HepG2 (cell line): ENCODE measurements around the gene TALDO1. TPM values are rescaled to one million over a fixed set of nuclear protein-coding genes. Genes with fewer than 3 reads are reported as not detected.
A peak's percentile ranks its signal among the peaks of the same experiment; 100 is the strongest.

Experiments used
- ATAC-seq: fragments of 200-7000 bp; cut with Tn5 transposase; 3 replicates; pipeline ENCODE4 v1.9.1; 2020; ENCODE audit warnings: mild to moderate bottlenecking, moderate library complexity
- BruUV-seq: library from RNA; stranded (reverse); fragments of 400-500 nt; replicated peaks from 2 replicates; lab custom pipeline; 2021; lab: Mats Ljungman, UMichigan
- CTCF ChIA-PET: fragments of 300-600 bp; formaldehyde crosslinking; extraction: SDS; loops from one replicate; lab custom pipeline; 2021; ENCODE audit warnings: low total read pairs, inconsistent platforms, low intra/inter-chr PET ratio; lab: Yijun Ruan, JAX
- POLR2A ChIA-PET: fragments of 350-600 bp; sonication (Branson Sonifier 250); formaldehyde crosslinking; loops from one replicate; lab custom pipeline; 2020; ENCODE audit warnings: antibody characterized with exemption, inconsistent platforms; lab: Yijun Ruan, JAX
- DNase-seq: peaks from one replicate; pipeline ENCODE4 v3.0.0-alpha.2; 2015; ENCODE audit warnings: low spot score
- FAIRE-seq: peaks from 3 replicates; lab custom pipeline; 2011; peaks lifted over from hg19 to GRCh38; lab: Jason Lieb, UNC
- H2AFZ ChIP-seq: one replicate; pipeline ENCODE4 v1.6.1; 2011; ENCODE audit warnings: low read length, inconsistent platforms
- H3K27ac ChIP-seq: fragments of 300-600 bp; 3 replicates; pipeline ENCODE4 v1.8.0; 2011; ENCODE audit warnings: mixed run types, mild to moderate bottlenecking, mixed read lengths, low read length, inconsistent platforms; ENCODE audit not compliant: insufficient read depth; ENCODE audit errors: extremely low read length
- H3K27me3 ChIP-seq, 2 experiments: fragments of 200-600 bp in 1 of 2; 2 replicates in 1 of 2; 3 replicates in 1 of 2; pipeline versions ENCODE4 v1.6.0 to v1.8.0; 2011; ENCODE audit warnings: low read length in 2 of 2, mild to moderate bottlenecking in 2 of 2, moderate library complexity in 2 of 2, inconsistent platforms in 1 of 2; ENCODE audit not compliant: insufficient read depth in 2 of 2, control insufficient read depth in 1 of 2
- H3K36me3 ChIP-seq, 2 experiments: fragments of 200-600 bp in 1 of 2; replicated peaks in 1 of 2; 2 replicates in 1 of 2; 3 replicates in 1 of 2; pipeline versions ENCODE4 v1.5.1 to v1.8.0; 2011; ENCODE audit warnings: low read length in 2 of 2, inconsistent platforms in 1 of 2; ENCODE audit not compliant: insufficient read depth in 2 of 2, control insufficient read depth in 1 of 2
- H3K4me1 ChIP-seq: 2 replicates; pipeline ENCODE4 v1.5.1; 2012; ENCODE audit warnings: low read length, inconsistent platforms; ENCODE audit not compliant: insufficient read depth
- H3K4me2 ChIP-seq: 2 replicates; pipeline ENCODE4 v1.6.0; 2011; ENCODE audit warnings: low read depth, low read length, inconsistent platforms
- H3K4me3 ChIP-seq, 3 experiments: fragments of 200-600 bp in 1 of 3; sonication (generic), shearing (Covaris generic) in 1 of 3; replicated peaks in 1 of 3; 2 replicates each; pipeline ENCODE4 v1.5.1; 2011 to 2016; ENCODE audit warnings: low read length in 3 of 3, inconsistent platforms in 2 of 3, low read depth in 2 of 3, mild to moderate bottlenecking in 2 of 3, control low read depth in 1 of 3, mixed read lengths in 1 of 3; ENCODE audit not compliant: insufficient read depth in 1 of 3
- H3K79me2 ChIP-seq: one replicate; pipeline ENCODE4 v1.6.1; 2011; ENCODE audit warnings: low read length, inconsistent platforms; ENCODE audit not compliant: insufficient read depth
- H3K9ac ChIP-seq: 2 replicates; pipeline ENCODE4 v1.6.0; 2011; ENCODE audit warnings: mild to moderate bottlenecking, low read depth, low read length, inconsistent platforms; ENCODE audit not compliant: insufficient read depth
- H3K9me3 ChIP-seq: 2 replicates; pipeline ENCODE4 v1.5.1; 2012; ENCODE audit warnings: mild to moderate bottlenecking, low read length
- H4K20me1 ChIP-seq: 2 replicates; pipeline ENCODE4 v1.6.0; 2011; ENCODE audit warnings: inconsistent platforms, mild to moderate bottlenecking, low read length, moderate library complexity; ENCODE audit not compliant: insufficient read depth
- AGO1 ChIP-seq: fragments of 200-400 bp; formaldehyde crosslinking; IDR thresholded peaks from 2 replicates; pipeline ENCODE4 v1.6.1; 2017; ENCODE audit warnings: mild to moderate bottlenecking, low read depth, low read length, moderate library complexity; ENCODE audit not compliant: poor library complexity, severe bottlenecking
- AGO2 ChIP-seq: fragments of 200-400 bp; formaldehyde crosslinking; optimal IDR thresholded peaks from 2 replicates; pipeline ENCODE3; 2017; ENCODE audit warnings: mild to moderate bottlenecking, low read depth, low read length, moderate library complexity
- LCORL ChIP-seq, 2 experiments: fragments of 450-650 bp in 1 of 2; sonication (generic) in 1 of 2; formaldehyde crosslinking in 1 of 2; IDR thresholded peaks; 2 replicates each; pipeline versions ENCODE4 v1.5.0 to v1.6.1; 2017 to 2020; ENCODE audit warnings: antibody characterized with exemption in 1 of 2, missing genetic modification reagents in 1 of 2
- POLR2AphosphoS5 ChIP-seq: IDR thresholded peaks from 2 replicates; pipeline ENCODE4 v1.6.1; 2012; ENCODE audit warnings: low read depth, low read length
- REL ChIP-seq: sonication (generic); formaldehyde crosslinking; conservative IDR thresholded peaks from 2 replicates; pipeline ENCODE4 v1.8.0; 2022; ENCODE audit warnings: mild to moderate bottlenecking, missing genetic modification reagents, moderate library complexity
- SALL2 ChIP-seq: sonication (generic); formaldehyde crosslinking; IDR thresholded peaks from 2 replicates; pipeline ENCODE4 v1.8.1; 2023; ENCODE audit warnings: mild to moderate bottlenecking, missing genetic modification reagents, inconsistent platforms
- SIX1 ChIP-seq: sonication (generic); formaldehyde crosslinking; IDR thresholded peaks from 2 replicates; pipeline ENCODE4 v1.4.0; 2020; ENCODE audit warnings: missing genetic modification reagents, borderline replicate concordance
- TARDBP ChIP-seq: sonication (generic); formaldehyde crosslinking; IDR thresholded peaks from 2 replicates; pipeline ENCODE4 v1.8.0; 2022; ENCODE audit warnings: mild to moderate bottlenecking, missing genetic modification reagents
- XBP1 ChIP-seq: sonication (generic); formaldehyde crosslinking; IDR thresholded peaks from 2 replicates; pipeline ENCODE4 v1.5.0; 2020; ENCODE audit warnings: missing genetic modification reagents
- ZNF431 ChIP-seq: sonication (generic); formaldehyde crosslinking; IDR thresholded peaks from 2 replicates; pipeline ENCODE4 v1.9.0; 2022; ENCODE audit warnings: missing genetic modification reagents, low read depth, mild to moderate bottlenecking, borderline replicate concordance
- ZNF773 ChIP-seq: sonication (generic); formaldehyde crosslinking; IDR thresholded peaks from 2 replicates; pipeline ENCODE4 v1.4.0; 2020; ENCODE audit warnings: missing genetic modification reagents, borderline replicate concordance
- ZSCAN20 ChIP-seq: sonication (generic); formaldehyde crosslinking; IDR thresholded peaks from 2 replicates; pipeline ENCODE4 v1.4.0; 2020; ENCODE audit warnings: missing genetic modification reagents, mild to moderate bottlenecking, borderline replicate concordance
- WGBS: methylation state at CpG from one replicate; pipeline ENCODE4 v1.1.6; 2017; ENCODE audit warnings: low lambda C conversion rate; 5-methylcytosine and 5-hydroxymethylcytosine counted together
- in situ Hi-C: cut with HindIII; loops from 2 replicates; pipeline ENCODE4 v1.10.0; 2017; ENCODE audit warnings: low pct_unique_long_range_greater_than_20kb; ENCODE audit not compliant: extremely low pct_ligation_motif_present
- intact Hi-C: fragments of 100-400 bp; cut with micrococcal nuclease; formaldehyde crosslinking; loops from one replicate; pipeline ENCODE4 v1.10.0; 2022; ENCODE audit not compliant: unreplicated experiment
- polyA plus RNA-seq, 8 experiments: library from polyadenylated mRNA; depleted of rRNA in 3 of 8; stranded (reverse) in 7 of 8; unstranded in 1 of 8; fragments of >200 nt; fragmentation: Illumina TruSeq in 4 of 8; extraction: Trizol in 4 of 8; gene quantifications; 2 replicates each; pipeline versions ENCODE4 v1.2.1 to v1.2.3, GENCODE V29; 2011 to 2016; ENCODE audit warnings: low read depth in 4 of 8, missing spikeins in 1 of 8, mixed read lengths in 1 of 8; ENCODE audit not compliant: insufficient read depth in 1 of 8
- total RNA-seq, 5 experiments: library from RNA; depleted of rRNA; stranded (reverse); fragments of >200 nt; fragmentation: Illumina TruSeq; extraction: Trizol; gene quantifications; 2 replicates each; pipeline ENCODE4 v1.2.3, GENCODE V29; 2016; ENCODE audit warnings: low read depth in 1 of 5
- TF ChIP-seq, protein P1 (sequence below): sonication (generic); formaldehyde crosslinking; IDR thresholded peaks from 2 replicates; pipeline ENCODE4 v1.5.0; 2020; ENCODE audit warnings: mild to moderate bottlenecking, missing genetic modification reagents
- TF ChIP-seq, protein P2 (sequence below): sonication (generic); formaldehyde crosslinking; IDR thresholded peaks from 2 replicates; pipeline ENCODE4 v1.5.1; 2020; ENCODE audit warnings: missing genetic modification reagents, mild to moderate bottlenecking, borderline replicate concordance
- TF ChIP-seq, protein P3 (sequence below): sonication (generic); formaldehyde crosslinking; IDR thresholded peaks from 2 replicates; pipeline ENCODE4 v1.5.0; 2020; ENCODE audit warnings: mild to moderate bottlenecking, missing genetic modification reagents, moderate library complexity
- TF ChIP-seq, protein P4 (sequence below): sonication (generic); formaldehyde crosslinking; IDR thresholded peaks from 2 replicates; pipeline ENCODE4 v1.4.0; 2020; ENCODE audit warnings: missing genetic modification reagents

Gene TALDO1
- total and polyA plus RNA-seq, 2 of the 13 experiments (the other 11 are each of a cell fraction or from before 2014, with no cell fraction given): 107 to 240 TPM

DNA sequence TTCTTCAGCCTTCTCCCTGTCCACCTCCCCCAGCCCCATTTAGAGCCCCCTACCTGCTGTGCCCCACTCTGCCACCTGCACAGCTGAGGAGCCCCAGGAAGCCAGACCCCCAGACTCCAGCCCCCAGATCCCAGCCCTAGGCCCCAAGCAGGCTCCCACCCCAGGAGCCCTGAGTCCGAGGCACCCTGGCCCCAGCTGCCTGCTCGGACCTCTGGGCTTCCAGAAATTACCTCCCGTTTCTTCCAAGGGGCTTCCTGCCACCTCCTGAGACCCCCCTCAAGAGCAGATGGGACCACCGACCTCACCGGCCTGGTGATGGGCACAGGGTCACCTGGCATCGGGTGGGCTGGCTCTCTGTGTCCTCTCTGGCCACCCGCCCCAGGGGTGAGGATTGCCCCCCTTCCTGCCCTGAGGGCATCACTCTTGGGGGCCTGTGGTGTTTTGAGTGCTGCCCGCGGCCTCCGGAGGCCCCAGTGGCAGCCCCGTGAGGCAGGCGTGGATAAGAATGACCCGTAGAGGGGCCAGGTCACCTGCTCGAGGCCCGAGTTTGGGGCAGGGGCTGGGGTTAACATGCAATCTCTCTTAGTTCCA lies 18.3 kb upstream of the TALDO1 start:
- DNase-seq (no peak), FAIRE-seq (no peak), ATAC-seq (peak; percentile 10)
- ChIA-PET POLR2A (interaction anchor here (1.0 to 12.6 kb wide), 8 partner anchors 10 to 167 kb away, joined by 3 to 203 read pairs (median 5); partner anchors contain the start of genes DEAF1, EPS8L2, RPLP2 and TALDO1), CTCF (interaction anchor here (1.1 to 2.3 kb wide), 5 partner anchors 18 to 66 kb away, joined by 4 to 20 read pairs (median 10); partner anchors contain the start of genes DEAF1, TALDO1 and TMEM80)
- peaks cover 45% of the 10 kb centered on the region for H3K4me1 ChIP-seq
- H3K79me2 ChIP-seq: no peaks in the 10 kb centered on the region
- peaks cover 3 to 7% of the 10 kb centered on the region in 2 experiments; a peak in 2 of 5 replicates for H3K27me3 ChIP-seq
- intact Hi-C loops: loop anchor here (1.0 to 2.0 kb wide), 3 partner anchors 22 to 34 kb away; partner anchors contain the start of gene EPS8L2
- peak overlapping the region; percentile 81 for H3K4me2 ChIP-seq
- H4K20me1 ChIP-seq: no peaks in the 10 kb centered on the region; the same call in 1 of the 2 replicates
- in situ Hi-C loops: loop anchor here (5.0 kb wide), 1 partner anchor 72 kb away; no protein-coding TSS in a partner anchor
- peak overlapping the region; percentile 68 for H3K9ac ChIP-seq
- H3K9me3 ChIP-seq: no peaks in the 10 kb centered on the region
- peak overlapping the region; percentile 37 to 70 (median 43) for H3K4me3 ChIP-seq
- 18% methylated on average over 7 of the region's 15 CpGs for WGBS
- BruUV-seq: TSS peak; percentile 95
- H3K36me3 ChIP-seq: peaks cover 12 to 19% of the 10 kb centered on the region in 2 experiments; a peak in 3 of 5 replicates
- peak overlapping the region; percentile 62 for H3K27ac ChIP-seq
- no peak overlapping the region for H2AFZ ChIP-seq
- TF ChIP-seq ZNF773 (CRISPR knock-in tag) (no peak), ZSCAN20 (CRISPR knock-in tag) (no peak), ZNF431 (no peak), AGO1 (peak; percentile 93), TARDBP (CRISPR knock-in tag) (0 out of 2 replicates have a peak, but pooled peaks have one; percentile 12), XBP1 (CRISPR knock-in tag) (no peak), REL (CRISPR knock-in tag) (0 out of 2 replicates have a peak, but pooled peaks have one; percentile 18), SALL2 (0 out of 2 replicates have a peak, but pooled peaks have one; percentile 9), AGO2 (peak; percentile 97), LCORL (IDR thresholded peaks at IDR 0.05) (no peak), LCORL (CRISPR knock-in tag; IDR thresholded peaks at IDR 0.05) (no peak), SIX1 (no peak), POLR2AphosphoS5 (peak; percentile 30; the same call in 1 of the 2 replicates)
- TF ChIP-seq, protein P1, sequence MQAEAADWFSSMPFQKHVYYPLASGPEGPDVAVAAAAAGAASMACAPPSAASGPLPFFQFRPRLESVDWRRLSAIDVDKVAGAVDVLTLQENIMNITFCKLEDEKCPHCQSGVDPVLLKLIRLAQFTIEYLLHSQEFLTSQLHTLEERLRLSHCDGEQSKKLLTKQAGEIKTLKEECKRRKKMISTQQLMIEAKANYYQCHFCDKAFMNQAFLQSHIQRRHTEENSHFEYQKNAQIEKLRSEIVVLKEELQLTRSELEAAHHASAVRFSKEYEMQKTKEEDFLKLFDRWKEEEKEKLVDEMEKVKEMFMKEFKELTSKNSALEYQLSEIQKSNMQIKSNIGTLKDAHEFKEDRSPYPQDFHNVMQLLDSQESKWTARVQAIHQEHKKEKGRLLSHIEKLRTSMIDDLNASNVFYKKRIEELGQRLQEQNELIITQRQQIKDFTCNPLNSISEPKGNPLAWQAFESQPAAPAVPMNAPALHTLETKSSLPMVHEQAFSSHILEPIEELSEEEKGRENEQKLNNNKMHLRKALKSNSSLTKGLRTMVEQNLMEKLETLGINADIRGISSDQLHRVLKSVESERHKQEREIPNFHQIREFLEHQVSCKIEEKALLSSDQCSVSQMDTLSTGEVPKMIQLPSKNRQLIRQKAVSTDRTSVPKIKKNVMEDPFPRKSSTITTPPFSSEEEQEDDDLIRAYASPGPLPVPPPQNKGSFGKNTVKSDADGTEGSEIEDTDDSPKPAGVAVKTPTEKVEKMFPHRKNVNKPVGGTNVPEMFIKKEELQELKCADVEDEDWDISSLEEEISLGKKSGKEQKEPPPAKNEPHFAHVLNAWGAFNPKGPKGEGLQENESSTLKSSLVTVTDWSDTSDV: 0 out of 2 replicates have a peak, but pooled peaks have one; percentile 14
- TF ChIP-seq, protein P2, sequence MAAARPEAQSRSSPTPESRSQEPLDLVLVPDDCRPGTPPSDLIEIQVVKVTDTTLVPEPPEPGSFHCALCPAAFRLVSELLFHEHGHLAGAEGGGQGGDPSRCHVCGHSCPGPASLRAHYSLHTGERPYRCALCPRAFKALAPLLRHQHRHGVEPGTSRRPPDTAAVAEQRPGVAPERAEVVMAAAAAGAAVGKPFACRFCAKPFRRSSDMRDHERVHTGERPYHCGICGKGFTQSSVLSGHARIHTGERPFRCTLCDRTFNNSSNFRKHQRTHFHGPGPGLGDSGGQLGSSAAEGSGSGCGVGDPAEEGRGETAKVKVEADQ (CRISPR knock-in tag): peak; percentile 11; the same call in 1 of the 2 replicates
- TF ChIP-seq, protein P3, sequence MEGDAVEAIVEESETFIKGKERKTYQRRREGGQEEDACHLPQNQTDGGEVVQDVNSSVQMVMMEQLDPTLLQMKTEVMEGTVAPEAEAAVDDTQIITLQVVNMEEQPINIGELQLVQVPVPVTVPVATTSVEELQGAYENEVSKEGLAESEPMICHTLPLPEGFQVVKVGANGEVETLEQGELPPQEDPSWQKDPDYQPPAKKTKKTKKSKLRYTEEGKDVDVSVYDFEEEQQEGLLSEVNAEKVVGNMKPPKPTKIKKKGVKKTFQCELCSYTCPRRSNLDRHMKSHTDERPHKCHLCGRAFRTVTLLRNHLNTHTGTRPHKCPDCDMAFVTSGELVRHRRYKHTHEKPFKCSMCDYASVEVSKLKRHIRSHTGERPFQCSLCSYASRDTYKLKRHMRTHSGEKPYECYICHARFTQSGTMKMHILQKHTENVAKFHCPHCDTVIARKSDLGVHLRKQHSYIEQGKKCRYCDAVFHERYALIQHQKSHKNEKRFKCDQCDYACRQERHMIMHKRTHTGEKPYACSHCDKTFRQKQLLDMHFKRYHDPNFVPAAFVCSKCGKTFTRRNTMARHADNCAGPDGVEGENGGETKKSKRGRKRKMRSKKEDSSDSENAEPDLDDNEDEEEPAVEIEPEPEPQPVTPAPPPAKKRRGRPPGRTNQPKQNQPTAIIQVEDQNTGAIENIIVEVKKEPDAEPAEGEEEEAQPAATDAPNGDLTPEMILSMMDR (CRISPR knock-in tag): 0 out of 2 replicates have a peak, but pooled peaks have one; percentile 3
- TF ChIP-seq, protein P4, sequence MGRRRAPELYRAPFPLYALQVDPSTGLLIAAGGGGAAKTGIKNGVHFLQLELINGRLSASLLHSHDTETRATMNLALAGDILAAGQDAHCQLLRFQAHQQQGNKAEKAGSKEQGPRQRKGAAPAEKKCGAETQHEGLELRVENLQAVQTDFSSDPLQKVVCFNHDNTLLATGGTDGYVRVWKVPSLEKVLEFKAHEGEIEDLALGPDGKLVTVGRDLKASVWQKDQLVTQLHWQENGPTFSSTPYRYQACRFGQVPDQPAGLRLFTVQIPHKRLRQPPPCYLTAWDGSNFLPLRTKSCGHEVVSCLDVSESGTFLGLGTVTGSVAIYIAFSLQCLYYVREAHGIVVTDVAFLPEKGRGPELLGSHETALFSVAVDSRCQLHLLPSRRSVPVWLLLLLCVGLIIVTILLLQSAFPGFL (CRISPR knock-in tag): no peak
